ENCODE results near the gene SWT1.
A peak's percentile ranks its signal among the peaks of the same experiment; 100 is the strongest.
"Not testable (repeated sequence)": the region's sequence is repeated elsewhere in the genome, so short reads cannot be mapped to it uniquely, and the experiment has no call there.

The SWT1 gene

GRCh38 chr1:185293967-185294542 is 137.1 kb downstream of the SWT1 start:
- DNase-seq = no peak

- DNase-seq = no peak
Observed at GRCh38 chr1:185295091-185295490, 138.1 kb downstream of the SWT1 start.

GRCh38 chr1:185297982-185298381 is 141.0 kb downstream of the SWT1 start:
- DNase-seq = no peak

GRCh38 chr1:185300152-185300551 is 143.2 kb downstream of the SWT1 start:
- no peak for DNase-seq

- DNase-seq = no peak
Observed at GRCh38 chr1:185305419-185305818, 148.5 kb downstream of the SWT1 start.

- no peak for DNase-seq
Observed at GRCh38 chr1:185308126-185308525, 151.2 kb downstream of the SWT1 start.

- no peak for DNase-seq
Observed at GRCh38 chr1:185309566-185309965, 152.6 kb downstream of the SWT1 start.

GRCh38 chr1:185311589-185312225 is 154.7 kb downstream of the SWT1 start:
- DNase-seq = no peak

- DNase-seq = no peak
Observed at GRCh38 chr1:185312361-185313138, 155.6 kb downstream of the SWT1 start.

GRCh38 chr1:185314411-185314810 is 157.4 kb downstream of the SWT1 start:
- DNase-seq = no peak

GRCh38 chr1:185315445-185316071 is 158.6 kb downstream of the SWT1 start:
- no peak for DNase-seq

GRCh38 chr1:185316163-185317033 is 159.4 kb downstream of the SWT1 start:
- DNase-seq = peak; percentile 87

- DNase-seq = peak; percentile 92
Observed at GRCh38 chr1:185317034-185317885, 160.3 kb downstream of the SWT1 start, which contains the start of gene IVNS1ABP. IVNS1ABP (minus strand) TSS chr1:185317243; CDS start chr1:185309493, 7,750 bp downstream.

GRCh38 chr1:185317886-185318310 is 160.9 kb downstream of the SWT1 start:
- DNase-seq = no peak

- no peak for DNase-seq
Observed at GRCh38 chr1:185318431-185319138, 161.6 kb downstream of the SWT1 start.

GRCh38 chr1:185319139-185319475 is 162.1 kb downstream of the SWT1 start:
- DNase-seq = no peak

GRCh38 chr1:185321104-185321503 is 164.1 kb downstream of the SWT1 start:
- not testable (repeated sequence) for DNase-seq

GRCh38 chr1:185321653-185322221 is 164.8 kb downstream of the SWT1 start:
- DNase-seq = not testable (repeated sequence)

GRCh38 chr1:185322636-185323035 is 165.7 kb downstream of the SWT1 start:
- no peak for DNase-seq

GRCh38 chr1:185324118-185324517 is 167.2 kb downstream of the SWT1 start:
- no peak for DNase-seq

GRCh38 chr1:185325413-185325812 is 168.4 kb downstream of the SWT1 start:
- no peak for DNase-seq
